Measurements from ENCODE around the gene KIAA1217.
"Not testable (repeated sequence)": the region's sequence is repeated elsewhere in the genome, so short reads cannot be mapped to it uniquely, and the experiment has no call there.

KIAA1217 gene

DNA sequence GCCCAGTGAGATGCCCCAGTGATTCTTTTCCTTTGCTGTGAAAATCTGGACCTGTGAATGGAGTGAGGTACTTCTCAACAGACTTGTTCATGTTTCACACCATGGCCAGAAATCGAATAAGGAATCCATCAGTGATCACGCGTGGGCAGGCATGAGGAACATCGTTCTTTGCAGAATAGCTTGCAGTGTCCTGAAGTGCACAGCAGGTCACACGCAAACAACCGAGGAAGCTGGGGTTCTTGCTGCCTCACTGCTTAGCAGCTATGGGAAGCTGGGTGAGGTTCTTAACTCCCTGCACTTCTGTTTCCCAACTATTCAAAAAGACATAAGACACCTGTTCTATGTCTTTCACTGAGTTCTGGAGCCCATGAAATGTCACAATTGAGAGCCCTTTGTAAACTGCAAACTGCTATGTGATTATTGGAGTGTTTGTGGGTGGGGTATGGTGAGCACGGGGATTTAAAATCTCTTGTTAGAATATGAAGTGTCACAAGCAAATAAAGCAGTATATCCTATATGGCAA lies 253.4 kb downstream of the KIAA1217 start:
- DNase-seq (ENCODE audit: low read depth in 2 of 2, low spot score in 1 of 2) = no peak

DNA sequence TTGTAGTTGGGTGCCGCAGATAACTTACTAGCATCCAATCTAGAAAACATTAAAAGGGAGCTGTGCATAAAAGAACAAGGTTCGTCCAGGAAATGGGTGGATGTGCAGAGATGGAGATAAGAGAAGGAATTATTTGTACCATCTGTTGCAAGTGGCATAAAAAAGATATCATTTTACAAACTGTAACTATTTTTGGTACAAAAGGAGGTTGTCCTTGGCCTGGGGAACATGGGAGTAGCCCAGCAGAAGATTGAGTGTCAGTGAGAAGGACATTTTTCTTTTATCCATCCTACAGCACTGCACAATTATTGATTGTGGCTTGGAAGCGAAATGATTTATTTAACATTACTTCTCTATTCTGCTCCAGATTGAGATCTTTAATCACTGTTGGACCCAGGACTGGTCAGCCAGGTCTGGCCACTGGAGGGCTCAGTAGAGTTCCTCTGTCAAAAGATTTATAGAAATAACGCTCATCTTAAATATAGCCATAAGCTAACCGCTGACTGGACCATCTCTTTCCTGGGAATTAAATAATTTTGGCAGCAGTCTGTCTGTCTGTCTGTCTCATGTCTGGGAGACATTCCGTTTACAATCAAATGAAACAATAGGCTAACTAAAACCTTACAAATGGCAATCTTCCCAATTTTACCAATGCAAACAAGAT lies 254.1 kb downstream of the KIAA1217 start:
- DNase-seq (ENCODE audit: low read depth in 2 of 2, low spot score in 1 of 2) = no peak

DNA sequence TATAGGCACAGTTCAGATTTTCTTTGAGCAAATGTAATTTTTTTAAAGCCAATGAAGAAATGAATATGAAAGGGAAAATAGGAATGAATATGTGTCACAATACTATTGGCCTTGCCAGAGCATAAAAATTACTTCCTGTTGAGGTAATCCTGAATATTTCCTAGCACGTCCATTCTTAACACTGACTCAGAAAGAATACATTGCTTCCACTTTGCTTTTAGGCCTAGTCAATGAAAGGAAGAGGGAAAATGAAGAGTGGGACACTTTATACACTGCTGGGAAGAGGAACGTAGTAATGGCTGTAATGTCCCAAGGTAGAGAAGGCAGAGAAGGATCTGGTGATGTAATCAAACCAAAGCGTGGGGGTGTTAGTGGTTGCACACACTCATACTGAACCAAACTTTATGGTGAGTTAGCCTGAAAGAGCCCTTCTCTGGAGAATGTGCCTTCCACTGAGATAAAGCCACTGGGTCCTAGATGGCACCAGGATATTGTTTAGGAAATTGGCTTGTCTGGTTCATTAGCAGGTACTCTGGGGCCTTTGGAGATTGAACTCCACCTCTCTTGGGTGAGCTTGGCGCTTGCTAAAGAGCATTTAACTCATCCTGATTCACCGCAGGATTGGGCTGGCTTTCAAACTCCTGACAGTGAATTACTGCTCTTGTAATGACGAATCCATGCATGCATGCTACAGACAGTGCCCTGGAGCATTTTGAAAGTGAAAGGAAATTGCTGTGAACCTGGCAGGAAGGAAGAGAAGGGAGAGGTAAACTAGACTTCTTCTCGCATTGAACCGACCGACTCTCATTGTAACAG lies 254.9 kb downstream of the KIAA1217 start:
- no peak for DNase-seq (ENCODE audit: low read depth in 2 of 2, low spot score in 1 of 2)

DNA sequence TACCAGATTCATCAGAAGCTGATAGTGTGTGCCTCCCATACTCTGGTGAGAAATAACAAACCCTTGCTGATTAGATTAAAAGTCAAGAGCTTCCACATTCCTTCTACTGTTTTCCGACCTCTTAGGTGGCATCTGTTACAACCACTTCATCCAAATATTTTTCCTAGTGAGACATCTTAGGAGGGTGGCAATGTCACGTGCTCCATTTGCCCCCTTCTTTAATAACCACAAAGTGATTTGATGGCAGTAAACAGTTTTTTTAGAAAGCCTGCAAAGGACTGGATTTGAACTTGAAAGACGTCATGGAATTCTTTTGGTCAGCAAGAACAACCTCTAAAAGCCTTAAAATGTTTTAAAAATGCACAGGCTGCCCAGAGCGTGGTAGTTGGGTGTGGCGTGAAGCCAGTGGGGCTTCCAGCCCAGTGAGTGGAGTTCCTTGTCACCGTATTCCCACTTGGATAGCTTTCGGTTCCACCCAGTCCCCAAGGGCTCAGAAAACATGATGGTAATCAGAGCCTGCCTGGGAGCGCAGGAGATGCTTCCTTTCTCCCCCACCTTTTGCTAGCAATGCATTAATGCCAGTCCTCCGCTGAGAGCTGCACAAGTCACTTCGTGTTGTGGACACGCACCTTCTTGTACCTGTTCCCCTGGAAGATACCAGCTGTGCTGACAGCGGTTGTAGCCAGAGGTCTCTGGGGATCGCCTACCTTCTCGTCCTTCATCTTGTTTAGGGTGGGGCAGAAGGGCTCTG lies 256.4 kb downstream of the KIAA1217 start:
- DNase-seq (ENCODE audit: low read depth in 2 of 2, low spot score in 1 of 2) = no peak

DNA sequence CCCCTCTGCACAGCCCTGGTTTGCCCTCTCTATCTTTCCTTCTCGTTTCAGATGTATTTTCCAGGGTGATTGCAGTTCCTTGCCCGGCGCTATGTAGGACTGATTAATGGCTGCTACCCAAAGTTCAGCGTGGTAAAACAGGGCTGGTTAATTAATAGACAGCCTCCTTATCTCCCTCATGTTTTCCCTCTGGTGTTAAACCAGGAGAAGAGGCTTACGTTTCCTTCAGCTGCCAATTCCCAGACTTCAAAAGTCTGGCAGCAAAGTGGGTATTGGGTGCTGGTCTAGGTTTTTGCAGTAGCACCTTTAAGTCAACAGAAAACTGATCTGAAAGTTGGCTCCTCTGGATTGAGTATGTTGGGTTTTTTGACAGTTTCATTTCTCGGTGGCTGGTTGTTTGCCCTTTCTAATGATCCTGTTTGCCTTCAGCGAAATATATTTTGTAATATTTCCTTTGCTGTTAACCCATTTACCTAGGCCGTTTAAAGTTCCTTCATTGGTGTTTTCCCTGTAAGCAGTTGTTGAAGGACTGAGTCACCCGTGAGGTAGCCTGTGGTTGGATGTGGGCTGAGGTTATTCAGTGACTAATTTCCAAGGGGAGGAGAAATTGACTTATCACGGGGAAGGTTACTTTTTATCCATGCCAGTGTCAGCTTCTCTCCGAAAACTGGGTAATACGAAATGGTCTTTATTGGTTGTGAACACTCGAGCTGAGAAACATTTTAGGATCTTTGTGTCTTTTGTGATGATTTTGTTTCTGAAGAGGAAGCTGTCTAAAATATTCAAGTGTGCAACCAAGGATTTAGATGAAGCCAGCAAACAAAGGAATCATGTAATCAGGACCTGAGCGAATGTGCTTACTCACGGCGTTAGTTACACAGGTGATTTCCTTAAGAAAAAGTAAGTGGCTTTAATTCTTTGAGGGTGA lies 257.2 kb downstream of the KIAA1217 start:
- no peak for DNase-seq (ENCODE audit: low read depth in 2 of 2, low spot score in 1 of 2)

DNA sequence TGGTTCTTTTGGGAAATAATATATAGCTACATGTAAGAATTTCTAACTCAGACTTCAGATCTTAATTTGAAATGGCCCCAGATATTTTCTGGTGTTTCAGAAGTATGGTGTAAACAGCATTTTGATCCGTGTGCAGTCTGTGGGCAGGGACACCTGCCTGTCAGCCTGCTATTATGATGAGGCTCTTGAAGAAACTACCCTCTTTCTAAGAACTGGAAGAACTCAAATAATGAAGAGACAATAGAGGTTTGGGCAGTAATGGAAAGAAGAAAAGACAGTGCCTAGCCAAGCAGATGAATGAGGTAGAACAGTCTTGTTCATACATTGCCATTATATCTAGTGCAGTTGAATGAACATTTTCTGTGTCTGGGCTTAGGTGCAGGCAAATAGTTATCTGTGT lies 258.2 kb downstream of the KIAA1217 start:
- DNase-seq (ENCODE audit: low read depth in 2 of 2, low spot score in 1 of 2) = no peak

DNA sequence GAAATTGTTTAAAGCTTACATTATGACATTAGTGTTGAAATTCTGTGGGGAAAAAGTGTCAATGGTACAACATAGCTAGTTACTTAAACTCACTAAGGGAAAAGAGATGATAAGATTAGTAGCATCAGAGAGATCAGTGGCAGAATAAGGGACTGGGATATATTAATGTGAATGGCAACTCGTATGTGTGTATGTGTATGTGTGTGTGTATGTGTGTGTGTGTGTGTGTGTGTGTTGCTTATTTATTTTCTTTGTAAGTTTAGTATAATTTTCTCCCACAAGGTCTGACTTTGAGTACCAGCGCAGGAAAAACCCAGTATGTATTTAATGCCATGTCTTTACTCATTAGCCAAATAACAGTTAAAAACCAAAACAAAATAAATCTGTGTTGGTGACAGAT lies 258.7 kb downstream of the KIAA1217 start:
- DNase-seq (ENCODE audit: low read depth in 2 of 2, low spot score in 1 of 2) = no peak

DNA sequence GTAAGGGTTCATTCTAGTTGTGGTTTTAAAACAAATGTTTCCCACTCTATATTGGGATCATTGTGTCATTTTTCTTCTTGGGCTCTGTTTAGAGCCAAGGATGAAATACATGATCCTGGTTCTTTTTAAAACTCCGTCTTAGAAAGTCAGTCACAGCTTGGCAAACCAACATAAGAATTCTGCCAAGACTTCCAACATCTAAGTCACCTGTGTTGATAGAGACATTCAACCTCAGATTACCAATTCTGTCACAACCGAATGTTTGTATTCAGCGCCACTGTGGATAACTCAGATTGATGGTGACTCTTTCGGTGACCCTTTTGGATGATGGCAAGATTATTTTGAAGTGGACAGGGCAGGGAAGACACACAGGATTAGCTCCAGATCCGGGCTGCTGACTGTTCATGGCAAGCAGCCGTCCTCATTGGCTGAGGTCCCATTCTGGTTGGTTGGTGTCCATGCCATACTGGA lies 259.4 kb downstream of the KIAA1217 start:
- no peak for DNase-seq (ENCODE audit: low read depth in 2 of 2, low spot score in 1 of 2)

DNA sequence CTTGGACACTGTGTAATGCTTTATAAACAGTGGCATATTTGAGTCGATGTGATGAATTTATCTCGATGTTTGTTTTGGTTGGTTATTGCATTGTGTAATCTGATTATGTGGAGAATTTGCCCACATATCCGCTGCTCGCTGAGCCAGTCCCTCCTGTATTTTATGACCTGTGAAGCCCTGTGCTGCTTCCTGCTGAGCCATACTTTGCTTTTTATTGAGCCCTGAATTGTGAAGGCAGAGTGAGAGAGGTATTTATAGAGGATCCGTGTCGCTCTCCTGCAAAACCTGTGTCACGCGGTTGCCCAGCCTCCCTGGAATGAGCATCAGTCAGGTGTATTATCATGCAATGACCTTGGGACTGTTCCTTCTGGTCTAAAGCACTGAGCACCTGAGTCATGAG lies 261.1 kb downstream of the KIAA1217 start:
- DNase-seq (ENCODE audit: low read depth in 2 of 2, low spot score in 1 of 2) = no peak

DNA sequence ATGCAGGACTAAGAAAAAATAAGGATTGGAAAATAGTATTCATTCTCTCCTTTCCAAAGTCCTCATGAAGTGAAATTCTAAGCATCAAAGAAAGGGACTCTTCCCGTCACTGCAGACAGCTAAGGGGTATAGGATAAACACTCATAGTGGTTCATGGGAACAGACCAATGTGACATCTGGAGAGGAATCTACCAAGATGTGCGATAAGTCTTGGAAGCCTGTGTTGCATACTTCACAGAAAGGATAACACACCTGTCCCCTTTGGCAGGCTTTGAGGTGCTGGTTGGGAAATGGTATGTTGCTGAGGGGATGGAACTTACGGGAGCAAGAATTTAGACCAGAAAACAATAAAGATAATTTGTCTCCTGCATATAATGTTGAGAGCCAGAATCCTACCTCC lies 266.7 kb downstream of the KIAA1217 start:
- no peak for DNase-seq (ENCODE audit: low read depth in 2 of 2, low spot score in 1 of 2)

DNA sequence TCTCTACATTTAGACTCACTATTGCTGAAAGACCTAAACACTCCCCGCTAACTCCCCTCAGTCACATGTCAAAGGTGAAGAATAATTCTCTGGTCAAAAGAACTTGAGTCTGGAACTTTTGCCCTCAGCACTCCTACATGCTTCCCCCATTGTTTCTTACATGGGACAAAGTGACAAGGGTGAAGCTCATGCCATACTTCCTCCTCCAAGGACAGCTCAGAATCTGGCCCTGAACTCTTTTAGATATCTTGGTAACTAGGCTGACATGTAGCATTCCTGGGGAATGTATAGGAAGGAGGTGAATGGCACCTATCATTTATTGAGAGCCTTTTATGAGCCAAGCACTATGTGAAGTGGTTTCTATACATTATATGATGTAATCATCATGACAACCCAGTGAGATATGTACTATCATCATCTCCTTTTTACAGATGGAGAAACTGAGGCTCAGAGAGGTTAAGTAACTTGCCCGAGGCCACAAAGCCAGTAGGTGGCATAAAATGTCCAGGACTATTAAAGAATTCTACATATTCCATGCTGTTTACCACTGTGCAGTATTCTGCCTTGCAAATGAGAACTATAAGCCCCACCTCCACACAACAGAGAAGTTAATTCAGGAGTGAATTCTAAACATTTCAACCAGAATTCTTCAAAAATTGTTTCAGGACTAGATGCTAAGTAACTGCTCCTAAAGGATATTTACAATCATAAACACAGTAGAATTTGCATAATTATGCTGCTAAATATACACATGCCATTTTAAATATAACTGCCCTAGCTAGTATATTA lies 268.2 kb downstream of the KIAA1217 start:
- no peak for DNase-seq (ENCODE audit: low read depth in 2 of 2, low spot score in 1 of 2)

DNA sequence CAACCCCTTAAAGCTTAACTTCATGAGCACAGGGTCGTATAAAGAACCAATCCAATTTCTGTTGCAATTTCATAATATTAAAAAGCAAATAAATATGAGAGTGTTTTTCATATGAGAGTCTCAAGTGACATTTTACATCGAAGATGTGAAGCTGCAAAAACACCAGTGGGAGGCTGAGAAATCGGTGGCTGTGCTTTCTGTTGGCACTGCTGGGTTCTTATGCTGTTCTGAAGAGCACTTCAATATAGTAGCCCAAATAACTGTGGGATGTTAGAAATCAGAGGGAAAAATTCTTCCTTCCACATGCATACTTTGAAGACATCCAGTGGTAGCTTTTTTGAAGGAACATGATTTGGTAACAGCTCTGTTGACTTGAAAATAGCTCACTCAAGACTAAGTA lies 269.0 kb downstream of the KIAA1217 start:
- no peak for DNase-seq (ENCODE audit: low read depth in 2 of 2, low spot score in 1 of 2)

DNA sequence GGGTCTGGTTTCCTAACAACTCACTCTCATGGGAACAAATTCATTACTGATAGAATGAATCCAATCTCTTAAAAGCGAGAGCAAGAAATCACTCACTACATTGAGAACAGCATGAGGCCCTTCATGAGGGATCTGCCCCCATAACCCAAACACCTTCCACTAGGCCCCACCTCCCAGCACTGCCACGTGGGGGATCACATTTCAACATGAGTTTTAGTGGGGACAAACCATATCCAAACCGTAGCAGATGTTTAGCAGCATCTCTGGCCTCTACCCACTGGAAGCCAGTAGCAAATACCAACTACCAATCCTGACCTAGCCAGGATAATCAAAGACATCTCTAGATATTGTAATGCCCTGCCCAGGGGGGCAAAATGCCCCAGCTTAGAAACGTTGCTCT lies 270.9 kb downstream of the KIAA1217 start:
- DNase-seq (ENCODE audit: low read depth in 2 of 2, low spot score in 1 of 2) = no peak

DNA sequence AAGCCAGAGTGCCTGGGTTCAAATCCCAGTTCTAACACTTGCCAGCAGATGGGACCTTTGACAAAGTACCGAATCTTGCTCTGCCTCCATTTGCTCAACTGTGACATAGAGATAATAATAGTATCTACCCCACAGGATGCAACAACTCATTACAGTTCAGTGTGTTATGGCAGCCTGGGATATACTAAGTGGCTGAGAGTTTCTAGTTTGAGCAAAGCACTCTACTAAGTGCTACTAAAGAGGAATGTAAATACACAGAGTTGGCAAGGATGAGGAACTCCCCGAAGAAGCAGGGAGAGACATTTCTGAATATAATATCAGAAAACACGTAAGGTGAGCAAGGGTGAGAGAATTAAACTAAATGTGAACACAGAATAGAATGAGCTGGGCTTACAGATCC lies 271.5 kb downstream of the KIAA1217 start:
- no peak for DNase-seq (ENCODE audit: low read depth in 2 of 2, low spot score in 1 of 2)

DNA sequence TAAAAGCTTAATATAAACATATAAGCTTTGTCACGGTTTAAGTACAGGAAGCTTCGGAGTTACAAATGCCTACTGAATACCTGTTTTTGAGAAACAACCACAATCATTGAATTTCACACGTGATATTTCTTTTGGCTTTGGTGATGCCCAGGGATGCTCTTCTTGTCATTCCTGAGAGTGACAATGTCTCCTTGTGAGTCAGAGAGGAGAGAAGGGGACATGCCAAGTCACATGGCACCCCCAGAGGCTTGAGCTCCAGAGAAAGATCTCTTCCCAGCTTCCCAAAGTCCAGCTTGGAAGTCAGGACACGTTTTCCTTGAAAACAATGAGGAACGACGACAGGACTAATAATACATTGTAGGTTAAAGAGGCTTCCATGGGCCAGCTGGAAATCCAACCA lies 272.3 kb downstream of the KIAA1217 start:
- DNase-seq (ENCODE audit: low read depth in 2 of 2, low spot score in 1 of 2) = no peak

DNA sequence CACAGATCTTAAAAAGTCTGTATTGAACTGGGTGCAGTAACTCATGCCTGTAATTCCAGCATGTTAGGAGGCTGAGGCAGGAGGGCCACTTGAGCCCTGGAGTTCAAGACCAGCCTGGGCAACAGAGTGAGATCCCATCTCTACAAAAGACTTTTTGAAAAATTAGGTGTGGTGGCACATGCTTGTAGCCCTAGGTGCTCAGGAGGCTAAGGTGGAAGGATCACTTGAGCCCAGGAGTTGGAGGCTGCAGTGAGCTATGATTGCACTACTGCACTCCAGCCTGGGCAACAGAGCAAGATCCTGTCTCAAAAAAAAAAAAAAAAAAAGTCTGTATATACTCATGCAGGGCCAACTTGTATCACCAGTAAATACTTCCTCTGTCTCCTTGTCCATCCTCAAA lies 273.8 kb downstream of the KIAA1217 start:
- DNase-seq (ENCODE audit: low read depth in 2 of 2, low spot score in 1 of 2) = not testable (repeated sequence)

DNA sequence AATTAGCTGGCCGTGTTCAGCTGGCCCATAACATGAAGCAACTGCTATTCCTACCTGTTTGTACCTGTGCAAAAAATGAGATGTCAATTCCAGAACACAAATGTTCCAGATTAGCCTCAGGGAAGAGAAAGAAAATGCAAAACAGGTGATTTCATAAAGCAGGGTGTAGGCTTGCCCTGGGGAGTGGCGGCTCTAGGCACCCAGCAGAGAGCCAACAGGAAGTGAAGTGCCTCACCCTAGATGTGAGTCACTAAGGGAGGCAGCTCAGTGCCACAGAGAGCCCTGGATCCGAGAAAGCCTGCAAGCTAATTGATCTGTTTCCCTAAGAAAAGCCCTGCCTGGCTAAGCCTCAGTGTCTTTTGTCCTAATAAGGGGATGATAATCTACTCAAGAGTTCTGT lies 274.8 kb downstream of the KIAA1217 start:
- no peak for DNase-seq (ENCODE audit: low read depth in 2 of 2, low spot score in 1 of 2)

DNA sequence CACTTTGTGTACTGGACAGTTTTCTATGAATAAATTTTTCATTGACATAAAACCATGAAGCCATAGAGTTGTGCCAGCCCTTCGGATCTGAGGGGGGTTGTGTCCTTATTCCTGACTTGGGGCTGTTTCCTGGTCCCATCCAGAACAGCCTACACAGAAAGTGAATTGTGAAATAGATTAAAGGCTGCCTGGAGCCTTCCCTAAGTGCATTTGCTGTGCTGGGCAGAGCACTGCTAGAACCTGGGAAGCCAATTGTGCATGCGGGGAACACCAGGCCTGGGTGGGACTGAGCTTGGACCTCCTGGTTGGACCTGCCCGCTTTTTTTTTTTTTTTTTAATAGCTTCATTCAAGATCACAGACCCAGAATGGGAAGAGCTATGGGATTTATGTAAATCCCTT lies 275.8 kb downstream of the KIAA1217 start:
- DNase-seq (ENCODE audit: low read depth in 2 of 2, low spot score in 1 of 2) = no peak

DNA sequence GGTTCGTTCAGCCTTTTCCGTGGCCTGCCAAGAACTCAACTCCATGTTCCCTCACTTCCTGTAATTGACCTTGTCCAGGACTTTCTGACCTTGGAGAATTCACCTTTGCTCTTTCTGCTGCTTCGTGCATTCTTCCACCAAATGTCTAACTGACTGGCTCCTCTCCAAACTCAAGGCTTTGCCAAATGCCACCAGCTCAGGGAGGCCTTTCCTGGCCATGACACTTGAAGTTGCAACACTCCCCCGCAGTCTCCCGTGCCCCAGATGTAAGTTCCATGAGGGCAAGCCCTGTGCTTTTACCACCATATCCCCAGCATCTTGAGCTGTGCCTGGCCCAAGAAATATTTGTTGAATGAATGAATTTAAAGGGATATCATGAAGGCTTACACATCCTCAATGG lies 276.4 kb downstream of the KIAA1217 start:
- no peak for DNase-seq (ENCODE audit: low read depth in 2 of 2, low spot score in 1 of 2)

DNA sequence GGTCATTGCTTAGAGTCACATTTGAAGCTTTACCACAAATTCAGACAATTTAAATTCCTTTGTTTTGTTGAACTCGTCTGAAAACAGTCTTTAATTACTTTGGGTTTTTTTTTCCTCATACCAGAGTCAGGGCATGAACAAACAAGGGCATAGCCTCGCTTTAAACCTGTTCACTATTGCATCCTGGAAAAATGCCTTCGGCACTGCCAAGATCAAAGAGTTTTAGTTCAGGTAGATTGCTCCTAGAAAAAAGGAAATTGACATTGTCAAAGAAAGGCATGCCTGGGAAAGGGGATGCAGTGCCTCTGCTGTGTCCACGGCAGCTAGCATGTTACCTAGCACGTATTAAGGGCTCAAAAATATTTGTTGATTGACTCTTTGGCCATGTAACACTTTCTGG lies 279.7 kb downstream of the KIAA1217 start:
- no peak for DNase-seq (ENCODE audit: low read depth in 2 of 2, low spot score in 1 of 2)

Data from stimulated activated CD8-positive, alpha-beta memory T cell treated with anti-CD3 and anti-CD28 coated beads, Interleukin-4, amount 100 ng/mL, for 4 hours (primary cell).